Activated gamma-delta T cell (primary cell): ENCODE results near the gene TP53RK.

Source experiments
- DNase-seq: peaks from one replicate; lab custom pipeline; 2025; lab: John Stamatoyannopoulos, UW
- total RNA-seq, 2 donors: gene quantifications; one replicate each; lab custom pipeline; 2026; lab: John Stamatoyannopoulos, UW

The TP53RK gene
- total RNA-seq, result 52.2 to 52.5 reads per million in 2 donors

DNA sequence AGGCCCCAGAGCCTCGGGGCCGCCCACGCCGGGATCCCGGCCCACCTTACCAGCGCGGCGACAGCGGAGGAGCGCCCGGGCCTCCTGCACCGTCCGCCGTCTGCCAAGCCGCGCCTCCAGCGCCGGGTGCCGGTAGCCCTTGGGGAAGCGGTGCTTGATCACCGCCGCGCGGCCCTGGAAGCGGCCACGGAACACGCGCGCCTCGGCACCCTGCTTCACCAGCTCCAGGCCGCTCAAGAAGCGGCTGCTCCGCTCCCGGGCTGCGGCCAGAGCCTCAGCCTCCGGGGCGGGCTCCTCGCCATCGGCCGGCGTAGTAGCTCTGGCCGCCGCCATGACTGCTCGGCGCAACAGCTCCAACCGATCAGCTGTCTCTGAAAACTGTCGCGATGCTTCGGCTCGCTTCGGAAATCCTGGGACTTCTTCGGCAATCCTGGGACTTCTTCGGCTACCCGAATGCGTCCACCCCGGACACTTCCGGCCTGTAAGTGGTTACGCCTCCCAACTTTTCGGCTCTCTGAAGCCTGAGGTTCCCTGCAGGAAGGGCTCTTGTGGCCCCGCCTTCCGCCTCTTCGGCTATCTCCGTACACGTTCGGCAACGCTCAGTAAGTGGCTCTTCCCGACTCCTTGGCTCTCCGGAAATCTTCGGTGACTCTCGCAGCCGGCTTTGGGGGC, at the start of gene TP53RK:
TP53RK (minus strand) TSS at position 363 of the 672 bp plus-strand sequence; CDS start at position 333, 30 bp downstream.
- peak; percentile 60 for DNase-seq

DNA sequence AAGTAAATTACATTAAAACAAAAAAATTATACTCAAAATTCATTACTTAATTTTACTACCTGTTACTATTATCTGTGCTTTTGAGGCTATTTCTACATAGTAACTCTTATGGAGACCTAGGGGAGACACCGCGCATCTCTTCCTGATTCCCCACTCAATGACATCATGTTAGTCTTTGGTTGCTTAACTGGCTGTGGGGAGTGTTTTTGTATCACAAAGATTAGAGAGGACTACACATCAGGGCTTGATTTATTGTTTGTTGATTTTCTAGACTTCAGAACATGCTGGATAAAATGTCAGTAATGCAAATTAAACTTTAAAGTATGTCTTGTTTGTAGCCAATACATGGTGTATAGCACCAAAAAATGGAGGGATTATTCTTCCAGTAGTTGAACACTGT, 46.2 kb upstream of the TP53RK start:
- no peak for DNase-seq

DNA sequence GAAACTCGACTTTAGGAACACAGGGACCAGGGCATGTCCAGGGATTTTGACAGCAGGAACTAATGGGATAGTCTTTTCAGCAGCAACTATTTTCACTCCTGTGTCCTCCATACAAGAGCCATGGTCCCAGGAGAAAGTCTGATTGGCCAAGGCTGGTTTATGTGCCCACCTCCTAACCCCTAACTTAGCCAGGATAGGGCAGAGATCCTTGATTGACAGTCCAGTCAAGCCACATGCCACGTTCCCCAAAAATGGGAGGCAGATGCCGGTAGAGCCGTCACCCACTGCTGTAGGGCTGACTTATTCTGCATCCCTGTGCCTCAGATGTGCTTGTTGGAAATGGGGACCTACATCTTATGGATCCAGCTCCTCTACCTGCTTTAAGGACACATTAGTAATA, 42.5 kb upstream of the TP53RK start:
- no peak for DNase-seq

DNA sequence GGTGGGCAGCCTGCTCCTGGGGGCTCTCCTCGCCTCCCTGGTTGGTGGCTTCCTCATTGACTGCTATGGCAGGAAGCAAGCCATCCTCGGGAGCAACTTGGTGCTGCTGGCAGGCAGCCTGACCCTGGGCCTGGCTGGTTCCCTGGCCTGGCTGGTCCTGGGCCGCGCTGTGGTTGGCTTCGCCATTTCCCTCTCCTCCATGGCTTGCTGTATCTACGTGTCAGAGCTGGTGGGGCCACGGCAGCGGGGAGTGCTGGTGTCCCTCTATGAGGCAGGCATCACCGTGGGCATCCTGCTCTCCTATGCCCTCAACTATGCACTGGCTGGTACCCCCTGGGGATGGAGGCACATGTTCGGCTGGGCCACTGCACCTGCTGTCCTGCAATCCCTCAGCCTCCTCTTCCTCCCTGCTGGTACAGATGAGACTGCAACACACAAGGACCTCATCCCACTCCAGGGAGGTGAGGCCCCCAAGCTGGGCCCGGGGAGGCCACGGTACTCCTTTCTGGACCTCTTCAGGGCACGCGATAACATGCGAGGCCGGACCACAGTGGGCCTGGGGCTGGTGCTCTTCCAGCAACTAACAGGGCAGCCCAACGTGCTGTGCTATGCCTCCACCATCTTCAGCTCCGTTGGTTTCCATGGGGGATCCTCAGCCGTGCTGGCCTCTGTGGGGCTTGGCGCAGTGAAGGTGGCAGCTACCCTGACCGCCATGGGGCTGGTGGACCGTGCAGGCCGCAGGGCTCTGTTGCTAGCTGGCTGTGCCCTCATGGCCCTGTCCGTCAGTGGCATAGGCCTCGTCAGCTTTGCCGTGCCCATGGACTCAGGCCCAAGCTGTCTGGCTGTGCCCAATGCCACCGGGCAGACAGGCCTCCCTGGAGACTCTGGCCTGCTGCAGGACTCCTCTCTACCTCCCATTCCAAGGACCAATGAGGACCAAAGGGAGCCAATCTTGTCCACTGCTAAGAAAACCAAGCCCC, 36.2 kb upstream of the TP53RK start:
- DNase-seq, result no peak

DNA sequence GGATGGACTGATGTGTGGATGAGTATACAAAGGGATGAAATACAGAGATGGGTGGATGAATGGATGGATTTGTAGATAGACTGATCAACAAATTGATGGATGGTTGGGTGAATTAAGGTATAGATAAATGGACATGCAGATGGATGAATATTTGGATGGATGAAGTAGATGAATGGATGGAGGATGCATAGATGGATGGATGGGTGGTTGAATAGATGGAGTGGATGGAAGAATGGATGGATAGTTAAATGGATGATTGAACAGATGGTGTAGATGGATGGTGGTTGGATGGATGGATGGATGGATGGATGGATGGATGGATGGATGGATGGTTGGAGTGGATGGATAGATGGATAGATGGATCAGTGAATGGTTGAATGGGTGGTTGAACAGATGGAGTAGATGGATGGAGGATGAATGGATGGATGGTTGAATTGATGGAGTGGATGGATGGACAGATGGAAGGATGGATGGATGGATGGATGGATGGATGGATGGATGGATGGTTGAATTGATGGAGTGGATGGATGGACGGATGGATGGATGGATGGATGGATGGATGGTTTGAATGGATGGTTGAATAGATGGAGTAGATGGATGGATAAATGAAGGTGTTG, 35.2 kb upstream of the TP53RK start:
- DNase-seq, result no peak

DNA sequence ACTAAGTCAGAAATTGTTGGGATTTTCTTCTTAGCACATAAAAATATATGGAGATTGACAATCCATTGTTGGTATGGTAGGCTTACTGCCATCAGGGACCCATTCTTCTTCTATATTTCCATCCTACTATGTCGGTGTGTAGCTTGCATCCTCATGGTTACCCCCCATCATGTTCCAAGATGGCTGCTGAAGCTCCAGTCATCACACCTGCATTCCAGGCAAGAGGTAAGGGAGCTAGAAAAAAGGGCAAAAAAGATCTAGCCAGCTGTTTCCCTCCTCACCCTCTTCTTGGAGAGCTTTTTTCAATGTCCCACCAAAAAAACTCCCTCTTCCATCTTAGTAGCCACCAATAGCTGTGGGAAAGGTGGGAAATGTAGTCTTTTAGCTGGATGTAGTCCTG, 33.8 kb upstream of the TP53RK start:
- DNase-seq, result no peak

DNA sequence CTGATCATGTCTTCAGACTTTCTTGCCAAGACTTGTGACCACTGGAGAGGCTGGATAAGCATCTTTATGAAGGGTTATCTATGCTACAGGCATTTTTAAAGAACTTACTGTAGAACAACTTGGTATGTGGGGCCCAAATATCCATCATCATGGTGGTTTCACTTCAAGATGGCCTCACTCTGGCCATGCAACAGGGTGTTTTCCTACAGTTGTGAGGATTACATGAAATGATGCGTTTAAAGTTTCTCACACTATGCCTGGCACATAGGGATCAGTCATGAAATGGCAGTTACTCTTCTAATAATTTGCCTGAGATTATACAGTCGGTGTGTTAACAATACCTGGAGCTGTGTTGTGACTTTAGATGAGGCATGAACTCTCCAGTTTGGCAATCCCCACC, 33.2 kb upstream of the TP53RK start:
- DNase-seq, result no peak

DNA sequence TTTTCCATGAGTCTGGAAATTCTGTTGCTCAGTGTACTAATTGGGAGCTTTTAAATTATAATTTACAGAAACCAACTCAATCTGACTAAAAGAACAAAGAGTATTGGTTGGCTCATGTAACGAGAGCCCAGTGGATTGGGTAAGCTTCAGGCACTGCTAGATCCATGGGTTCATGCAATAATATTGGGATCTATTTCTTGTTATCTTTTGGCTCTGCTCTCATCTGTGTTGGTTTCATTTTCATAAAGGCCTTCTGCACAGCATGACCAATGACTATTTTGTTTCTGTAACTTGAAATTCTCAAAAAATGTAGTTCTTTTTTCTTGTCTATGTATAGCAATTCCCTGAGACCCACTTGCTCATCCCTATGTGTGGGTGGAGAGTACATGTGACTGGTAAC, 32.2 kb upstream of the TP53RK start:
- no peak for DNase-seq

DNA sequence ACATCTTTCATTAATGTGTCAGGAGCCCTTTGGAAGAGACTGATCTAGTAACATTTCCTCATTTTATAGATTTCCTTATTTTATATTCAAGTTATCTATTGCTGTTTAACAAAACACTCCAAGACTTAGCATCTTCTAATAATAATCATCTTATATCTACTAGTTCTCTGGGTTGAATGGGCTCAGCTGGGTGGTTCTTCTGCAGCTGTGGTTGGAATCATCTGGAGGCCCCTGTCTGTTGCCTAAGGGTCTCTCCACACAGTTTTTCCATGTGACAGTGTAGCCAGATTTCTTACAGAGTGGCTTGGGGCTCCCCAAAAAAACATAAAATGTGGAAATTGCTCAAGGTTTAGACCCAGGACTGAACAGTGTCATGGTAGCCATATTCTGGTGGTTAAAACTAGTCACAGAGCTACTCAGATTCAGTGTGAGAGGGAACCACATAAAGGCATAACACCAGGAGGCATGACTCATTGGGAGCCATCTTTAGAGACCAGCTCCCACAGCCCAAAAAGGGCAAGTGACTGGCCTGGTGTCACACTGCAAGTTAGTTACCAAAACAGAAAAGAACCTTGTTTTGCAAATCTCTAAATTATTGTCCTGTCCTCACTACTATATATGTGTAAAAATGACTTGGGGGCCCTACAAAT, 31.7 kb upstream of the TP53RK start:
- DNase-seq, result no peak

DNA sequence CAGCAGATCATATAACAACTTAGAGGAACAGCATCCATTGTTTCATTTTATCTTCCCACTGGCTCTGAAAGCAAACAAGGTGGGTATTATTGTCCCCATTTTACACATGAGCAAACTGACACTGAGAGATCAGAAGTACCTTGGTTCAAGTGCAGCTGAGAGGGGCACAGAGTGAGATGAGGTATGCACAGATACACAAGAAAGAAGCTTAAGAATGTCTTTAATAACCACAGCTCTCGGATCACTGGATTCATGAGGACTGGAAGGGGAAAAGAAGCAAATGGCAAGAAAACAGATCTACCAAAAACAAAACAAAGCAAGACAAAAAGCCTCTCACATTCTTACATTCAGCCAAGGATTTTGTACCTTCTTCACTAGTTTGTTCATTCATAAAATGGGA, 30.8 kb upstream of the TP53RK start:
- no peak for DNase-seq

DNA sequence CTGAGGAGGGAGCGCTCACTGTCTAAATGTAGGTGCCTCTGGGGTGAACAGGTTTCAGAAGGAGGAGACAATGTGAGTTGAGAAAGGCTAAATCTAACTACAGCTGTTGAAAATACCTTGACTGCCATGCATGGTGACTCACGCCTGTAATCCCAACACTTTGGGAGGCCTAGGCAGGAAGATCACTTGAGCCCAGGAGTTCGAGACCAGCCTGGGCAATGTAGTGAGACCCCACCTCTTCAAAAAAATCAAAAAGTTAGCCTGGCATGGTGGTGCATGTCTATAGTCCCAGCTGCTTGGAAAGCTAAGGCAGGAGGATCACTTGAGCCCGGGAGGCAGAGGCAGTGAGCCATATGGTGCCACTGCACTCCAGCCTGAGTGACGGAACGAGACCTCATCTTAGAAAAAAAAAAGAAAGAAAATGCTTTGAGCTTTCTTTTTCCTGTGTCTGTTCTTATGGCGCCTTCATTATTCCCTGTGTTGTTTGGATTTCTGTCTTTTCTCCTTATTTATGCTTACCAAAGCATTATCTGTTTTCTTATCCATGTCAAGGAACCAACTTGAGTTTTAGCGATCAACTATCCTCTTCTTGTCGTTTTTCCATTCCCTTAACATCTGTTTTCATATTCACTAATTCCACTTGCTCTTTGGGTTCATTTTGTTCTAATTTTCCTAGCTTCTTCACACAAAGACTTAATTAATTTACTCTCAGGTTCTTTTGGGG, 28.7 kb upstream of the TP53RK start:
- no peak for DNase-seq

DNA sequence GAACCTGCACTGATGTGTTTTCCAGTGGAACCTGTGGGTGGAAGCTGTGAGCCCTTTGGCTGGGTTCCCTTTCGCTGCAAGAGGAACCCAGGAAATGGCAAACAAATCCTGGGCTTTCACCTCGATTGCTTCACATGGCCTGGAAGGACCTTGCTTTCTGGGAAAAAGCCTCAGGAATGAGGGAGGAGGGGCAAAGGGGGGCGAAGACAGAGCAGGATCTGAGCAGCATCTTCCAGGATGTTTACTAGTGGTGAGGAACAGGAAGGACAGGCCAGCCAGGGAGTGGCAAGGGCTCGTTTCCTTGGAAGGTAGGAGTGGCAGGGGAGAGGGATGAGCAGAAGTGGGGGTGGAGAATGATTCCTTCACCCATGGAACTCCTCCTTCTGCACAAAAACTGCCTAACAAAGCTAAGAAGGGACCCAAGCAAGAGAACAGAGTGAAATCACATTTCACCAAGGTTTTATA, 26.1 kb upstream of the TP53RK start:
- DNase-seq, result no peak

DNA sequence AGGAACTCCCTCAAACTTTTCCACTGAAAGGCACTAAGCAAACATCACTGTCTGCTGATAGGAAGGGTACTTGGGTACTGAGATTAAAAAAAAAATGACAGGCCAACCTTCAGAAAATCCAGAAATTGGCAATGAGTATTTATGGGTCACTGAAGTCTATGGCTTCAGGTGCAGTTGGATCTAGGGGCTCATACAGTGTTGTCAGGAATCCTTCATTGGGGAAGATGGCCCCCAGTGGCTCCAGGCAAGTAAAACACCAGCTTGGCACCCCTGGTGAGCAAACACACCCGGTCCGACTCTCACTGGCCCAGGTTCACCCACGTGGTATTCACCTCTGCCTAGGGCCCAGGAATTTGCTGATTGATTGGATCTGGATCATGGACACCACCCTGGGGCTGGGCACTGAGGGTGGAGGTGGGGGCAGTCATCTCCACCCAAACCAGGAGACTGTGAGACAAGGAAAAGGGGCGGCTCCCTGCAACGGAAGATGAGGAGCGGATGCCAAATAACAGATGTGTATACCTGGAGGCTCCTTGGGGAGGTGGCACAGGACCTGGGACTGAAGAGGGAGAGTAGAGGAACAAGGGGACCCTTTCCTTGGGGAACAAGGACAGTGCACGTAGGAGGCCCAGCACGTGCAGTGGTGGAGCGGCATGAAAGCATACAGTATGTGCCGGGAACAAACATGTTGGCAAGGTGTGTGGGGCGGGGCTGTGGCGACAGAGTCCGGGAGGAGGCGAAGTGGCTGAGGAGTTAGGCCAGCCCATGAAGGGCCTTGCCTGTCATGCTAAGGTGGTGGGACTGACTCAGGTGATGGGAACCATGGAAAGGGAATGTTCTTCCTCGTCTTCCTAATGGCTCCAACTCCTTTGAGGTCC, 25.0 kb upstream of the TP53RK start:
- DNase-seq, result no peak

DNA sequence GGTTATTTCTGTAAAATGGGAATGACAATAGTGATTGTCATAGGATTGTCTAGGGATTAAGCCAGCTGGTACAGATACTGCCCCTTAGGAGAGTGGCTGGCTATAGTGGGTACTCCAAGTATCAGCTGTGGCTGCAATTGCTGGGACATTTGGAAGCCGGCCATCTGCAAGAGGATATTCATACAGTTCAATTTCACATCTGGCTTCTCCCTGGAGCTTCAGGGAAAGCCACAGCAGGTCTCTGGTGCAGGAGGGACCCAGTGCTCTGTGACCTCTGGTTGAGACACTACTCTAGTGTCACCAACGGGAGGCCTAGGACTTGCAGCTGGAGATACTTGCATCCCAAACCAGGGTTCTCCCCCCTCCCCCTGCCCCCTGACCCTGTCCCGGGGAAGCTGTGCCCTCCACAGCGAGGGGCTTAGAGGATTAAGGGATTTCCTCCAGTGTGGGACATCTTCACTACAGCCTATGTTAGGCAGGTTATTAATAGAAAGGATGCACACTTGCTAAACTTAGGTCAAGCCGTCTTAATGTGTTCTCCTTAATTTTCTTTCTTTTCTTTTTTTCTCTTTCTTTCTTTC, 22.9 kb upstream of the TP53RK start:
- DNase-seq, result no peak

DNA sequence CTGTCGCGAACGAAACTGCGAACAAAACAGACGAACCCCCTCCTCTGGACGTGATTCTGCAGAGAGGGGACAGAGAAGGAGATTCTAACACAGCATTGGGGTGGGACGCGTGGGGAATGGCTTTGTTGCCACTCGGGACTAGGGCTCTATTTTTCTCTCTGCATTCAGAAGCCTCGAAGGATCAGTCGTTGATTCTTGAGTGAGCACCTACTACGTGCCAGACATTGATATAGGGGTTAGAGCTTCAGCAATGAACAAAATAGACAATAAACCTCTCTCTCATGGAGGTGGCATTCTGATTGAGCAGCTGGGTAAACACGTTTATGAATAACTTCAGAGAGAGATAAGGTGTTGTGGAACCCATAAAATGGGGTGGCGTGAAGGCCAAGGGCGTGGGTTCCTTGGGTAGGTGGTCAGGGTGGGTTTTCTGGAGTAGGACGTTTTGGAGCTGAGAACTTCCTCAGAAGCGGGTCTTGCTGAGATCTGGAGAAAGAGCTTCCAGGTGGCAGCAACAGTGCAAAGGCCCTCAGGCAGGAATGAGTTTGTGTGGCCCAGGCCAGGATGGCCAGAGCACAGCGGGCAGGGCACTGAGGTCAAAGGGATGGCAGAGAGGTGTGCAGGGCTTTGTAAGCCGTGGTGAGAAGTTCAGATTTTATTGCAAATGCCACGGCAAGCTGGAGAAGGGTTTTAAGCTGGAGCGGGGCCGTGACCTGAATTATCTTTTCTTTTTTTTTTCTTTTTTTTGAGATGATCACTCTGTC, 21.1 kb upstream of the TP53RK start:
- DNase-seq, result no peak

DNA sequence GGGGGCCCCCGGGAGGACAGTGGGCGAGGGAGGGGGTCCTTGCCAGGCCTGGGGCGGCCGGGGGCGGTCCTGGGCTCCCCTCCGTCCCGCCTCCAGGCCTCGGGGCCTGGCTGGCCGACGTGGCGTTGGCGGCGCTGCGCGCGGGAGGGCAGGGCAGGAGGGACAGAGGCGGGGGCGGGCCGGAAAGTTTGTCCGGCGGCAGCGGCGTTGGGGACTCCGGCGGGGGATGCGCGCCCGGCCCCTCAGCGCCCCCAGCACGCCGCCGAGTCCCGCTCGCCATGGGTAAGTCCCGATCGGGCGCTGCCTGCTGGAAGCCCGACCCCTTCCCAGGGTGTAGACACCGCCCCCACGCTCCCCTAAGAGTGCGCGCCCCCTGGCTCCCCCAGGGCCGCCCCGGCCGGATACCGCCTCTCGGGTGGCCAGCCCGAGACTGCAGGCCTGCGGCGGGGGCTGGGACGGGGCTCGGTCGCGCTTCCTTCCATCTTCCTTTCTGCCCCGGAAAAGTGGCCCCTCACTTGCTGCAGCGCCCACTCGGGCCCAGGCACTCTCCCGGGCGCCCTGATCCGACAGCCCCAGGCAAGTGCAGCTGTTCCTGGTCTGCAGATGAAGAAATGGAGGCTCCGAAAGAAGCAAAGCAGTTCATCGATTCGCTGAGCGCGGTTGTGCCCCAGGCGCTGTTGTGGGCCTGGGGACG, 20.4 kb upstream of the TP53RK start, which contains the start of gene SLC2A10:
SLC2A10 (plus strand) TSS at position 191 of the 694 bp plus-strand sequence; CDS start at position 279, 88 bp downstream.
- DNase-seq, result no peak

DNA sequence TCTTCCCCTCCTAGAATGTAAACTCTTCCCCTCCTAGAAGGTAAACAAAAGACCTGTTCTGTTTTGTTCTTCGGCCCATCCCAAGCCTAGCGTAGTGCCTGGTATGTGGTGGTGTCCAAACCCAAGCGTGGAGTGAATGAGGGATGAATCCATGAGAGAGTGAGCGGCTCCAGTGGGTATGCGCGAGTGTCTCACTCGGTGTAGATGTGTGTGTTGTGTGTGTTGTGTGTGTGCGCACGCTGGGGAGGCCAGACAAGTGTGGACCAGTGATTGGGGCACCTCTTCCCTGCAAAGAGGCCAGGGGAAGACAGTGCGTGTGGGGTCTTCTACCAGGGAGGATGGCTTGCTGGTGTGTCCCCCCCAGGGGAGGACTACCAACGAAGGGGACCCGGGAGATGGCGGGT, 19.8 kb upstream of the TP53RK start:
- no peak for DNase-seq

DNA sequence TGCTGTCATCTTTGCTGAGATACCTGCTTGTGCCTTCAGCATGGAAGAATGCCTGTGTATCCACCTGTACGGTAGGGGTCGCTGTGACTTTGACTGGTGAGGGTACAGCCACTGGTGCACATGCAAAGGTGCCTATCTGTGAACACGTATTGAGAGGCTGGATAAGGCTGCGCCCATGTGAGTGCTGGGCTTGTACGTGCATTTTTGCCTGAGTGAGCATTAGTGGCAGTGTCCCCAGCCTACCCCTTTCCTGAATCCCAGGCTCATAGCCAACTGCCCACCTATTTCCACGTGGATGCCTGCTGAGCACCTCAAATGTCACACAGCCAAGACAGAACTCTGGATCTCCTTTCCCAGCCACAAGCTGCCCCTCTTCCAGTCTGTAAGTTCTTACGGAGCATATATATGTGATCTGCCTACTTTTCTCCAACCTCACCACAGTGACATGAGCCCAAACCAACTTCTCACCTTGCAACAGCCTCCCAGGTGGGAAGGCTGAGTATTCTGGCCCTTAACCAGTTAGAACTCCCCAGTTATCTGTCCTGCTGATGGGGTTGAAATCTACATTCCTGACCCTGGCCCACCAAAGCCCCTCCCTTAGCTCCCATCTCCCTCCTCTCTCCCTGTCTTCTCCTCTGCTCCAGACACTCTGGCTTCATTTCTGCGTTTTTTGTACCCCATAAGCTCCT, 19.1 kb upstream of the TP53RK start:
- no peak for DNase-seq
